GM19324 (cell line): ENCODE measurements around the gene IL9R.
"Not testable (repeated sequence)": the region's sequence is repeated elsewhere in the genome, so short reads cannot be mapped to it uniquely, and the experiment has no call there.

Experiments
- ATAC-seq: cut with Tn5 transposase; IDR thresholded peaks from one replicate; pipeline ENCODE4 v1.9.1; 2021; ENCODE audit warnings: mild to moderate bottlenecking, moderate library complexity; ENCODE audit not compliant: unreplicated experiment, low FRiP score

The IL9R gene

GRCh38 chrX:156029296-156029695, 31.8 kb downstream of the IL9R start:
- ATAC-seq, result not testable (repeated sequence)

- not testable (repeated sequence) for ATAC-seq
Observed at GRCh38 chrX:156029707-156030442, 32.4 kb downstream of the IL9R start.

GRCh38 chrX:156030474-156030873, 33.0 kb downstream of the IL9R start:
- not testable (repeated sequence) for ATAC-seq
